GM21515 (cell line): ENCODE data around the gene TMEM79.

Experiments
- ATAC-seq: cut with Tn5 transposase; IDR thresholded peaks from one replicate; pipeline ENCODE4 v1.9.1; 2021; ENCODE audit not compliant: unreplicated experiment

TMEM79 gene

DNA sequence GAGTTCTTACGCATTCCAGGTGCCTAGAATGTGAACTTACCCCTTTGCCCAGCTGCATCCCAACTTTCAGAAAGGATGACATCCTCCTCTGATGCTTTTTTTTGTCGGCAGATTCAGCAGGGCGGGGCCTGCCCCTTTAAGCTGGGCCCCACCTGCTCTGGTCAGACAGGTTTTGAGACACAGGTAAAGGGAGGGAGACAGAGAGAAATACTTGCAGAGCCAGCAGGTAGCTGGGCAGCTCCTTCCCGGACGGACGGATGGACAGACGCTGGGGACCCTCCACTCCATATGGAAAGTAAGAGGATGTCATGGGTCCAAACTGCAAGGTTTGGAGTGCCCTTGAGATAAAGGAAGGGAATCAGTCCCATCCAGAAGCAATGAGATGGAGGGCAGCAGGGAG, at the start of gene TMEM79:
Gene TMEM79, plus strand, starts transcription at position 214 of the 400 bp plus-strand sequence. CDS start 902 bp downstream, outside the sequence.
- ATAC-seq, result no peak

DNA sequence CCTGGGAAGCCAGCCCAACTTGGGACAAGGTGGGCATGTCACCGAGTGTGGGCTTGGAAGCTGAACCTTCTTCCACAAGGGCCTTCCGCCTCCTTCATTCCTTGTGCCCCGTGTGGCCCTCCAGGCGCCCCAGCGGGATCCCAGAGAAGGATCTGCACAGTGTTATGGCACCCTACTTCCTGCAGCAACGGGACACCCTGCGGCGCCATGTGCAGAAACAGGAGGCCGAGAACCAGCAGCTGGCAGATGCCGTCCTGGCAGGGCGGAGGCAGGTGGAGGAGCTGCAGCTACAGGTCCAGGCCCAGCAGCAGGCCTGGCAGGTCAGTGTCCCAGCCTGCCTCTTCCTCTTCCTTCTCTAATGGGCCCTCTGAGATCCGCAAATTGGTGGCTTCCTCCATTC, 48.0 kb upstream of the TMEM79 start:
- ATAC-seq, result no peak

DNA sequence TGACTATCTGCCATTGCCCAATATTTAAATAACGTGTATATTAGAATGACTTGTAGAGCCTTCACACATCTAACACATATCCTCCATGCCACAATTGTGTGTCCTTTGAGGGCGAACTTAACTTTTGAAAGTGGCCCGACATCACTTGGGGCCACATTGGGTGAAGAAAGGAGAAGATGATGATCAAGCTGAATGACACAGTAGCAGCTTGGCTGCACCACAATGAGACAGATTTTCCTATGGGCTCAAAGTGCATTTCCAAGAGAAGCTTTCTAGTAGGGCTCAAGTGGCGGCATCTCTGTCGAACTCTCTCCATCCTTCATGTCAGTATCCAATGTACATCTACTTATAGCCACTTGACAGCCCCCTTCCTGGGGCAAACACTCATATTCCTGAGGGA, 45.9 kb upstream of the TMEM79 start:
- ATAC-seq, result no peak

- ATAC-seq, result no peak
Observed at GRCh38 chr1:156241311-156241811, 42.8 kb upstream of the TMEM79 start.

- ATAC-seq, result no peak
Observed at GRCh38 chr1:156241926-156242325, 42.2 kb upstream of the TMEM79 start, which contains the start of gene BGLAP. Gene BGLAP (plus strand): TSS chr1:156242184. CDS start chr1:156242232, 48 bp downstream.

DNA sequence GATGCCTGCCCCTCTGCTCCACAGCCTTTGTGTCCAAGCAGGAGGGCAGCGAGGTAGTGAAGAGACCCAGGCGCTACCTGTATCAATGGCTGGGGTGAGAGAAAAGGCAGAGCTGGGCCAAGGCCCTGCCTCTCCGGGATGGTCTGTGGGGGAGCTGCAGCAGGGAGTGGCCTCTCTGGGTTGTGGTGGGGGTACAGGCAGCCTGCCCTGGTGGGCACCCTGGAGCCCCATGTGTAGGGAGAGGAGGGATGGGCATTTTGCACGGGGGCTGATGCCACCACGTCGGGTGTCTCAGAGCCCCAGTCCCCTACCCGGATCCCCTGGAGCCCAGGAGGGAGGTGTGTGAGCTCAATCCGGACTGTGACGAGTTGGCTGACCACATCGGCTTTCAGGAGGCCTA, 41.4 kb upstream of the TMEM79 start:
- ATAC-seq, result no peak

DNA sequence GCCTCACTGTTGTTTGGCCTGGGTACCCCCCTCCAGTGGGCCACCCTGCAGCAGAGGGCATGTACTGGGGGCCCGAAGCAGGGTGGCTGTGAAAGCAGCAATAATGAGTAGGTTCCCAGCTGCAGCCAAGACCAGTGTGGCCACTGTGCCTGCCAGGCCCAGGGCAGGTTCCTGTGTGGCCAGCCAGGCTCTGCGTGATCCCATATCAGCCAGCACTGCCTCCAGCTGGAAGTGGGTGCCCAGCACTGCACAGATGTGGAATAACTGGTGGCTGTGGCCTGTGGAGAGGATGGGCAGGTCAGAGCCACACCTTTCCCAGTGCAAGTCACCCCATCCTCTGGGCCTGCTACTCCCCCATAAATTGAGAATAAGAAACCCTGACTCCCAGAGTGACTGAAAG, 40.0 kb upstream of the TMEM79 start:
- no peak for ATAC-seq

DNA sequence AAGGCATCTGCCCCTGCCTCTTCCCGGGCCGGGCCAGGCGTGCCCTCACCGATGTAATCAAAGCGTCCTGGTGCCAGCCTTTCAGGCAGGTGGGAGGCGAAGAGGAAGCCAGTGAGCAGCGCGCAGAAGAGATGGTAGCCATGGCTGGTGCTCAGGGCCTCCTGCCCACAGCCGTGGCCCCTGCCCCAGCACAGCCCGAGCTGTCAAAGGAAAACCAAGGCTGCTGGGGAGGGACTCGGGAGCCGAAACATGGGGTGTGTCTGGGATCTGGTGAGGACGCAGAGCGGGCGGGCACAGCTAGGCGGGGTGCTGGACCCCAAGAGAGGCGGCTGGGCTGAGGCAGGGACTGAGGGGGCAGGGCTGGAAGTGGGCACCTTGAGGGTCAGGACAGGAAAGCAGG, 39.4 kb upstream of the TMEM79 start:
- no peak for ATAC-seq

GRCh38 chr1:156245451-156246232, 38.5 kb upstream of the TMEM79 start:
- no peak for ATAC-seq

DNA sequence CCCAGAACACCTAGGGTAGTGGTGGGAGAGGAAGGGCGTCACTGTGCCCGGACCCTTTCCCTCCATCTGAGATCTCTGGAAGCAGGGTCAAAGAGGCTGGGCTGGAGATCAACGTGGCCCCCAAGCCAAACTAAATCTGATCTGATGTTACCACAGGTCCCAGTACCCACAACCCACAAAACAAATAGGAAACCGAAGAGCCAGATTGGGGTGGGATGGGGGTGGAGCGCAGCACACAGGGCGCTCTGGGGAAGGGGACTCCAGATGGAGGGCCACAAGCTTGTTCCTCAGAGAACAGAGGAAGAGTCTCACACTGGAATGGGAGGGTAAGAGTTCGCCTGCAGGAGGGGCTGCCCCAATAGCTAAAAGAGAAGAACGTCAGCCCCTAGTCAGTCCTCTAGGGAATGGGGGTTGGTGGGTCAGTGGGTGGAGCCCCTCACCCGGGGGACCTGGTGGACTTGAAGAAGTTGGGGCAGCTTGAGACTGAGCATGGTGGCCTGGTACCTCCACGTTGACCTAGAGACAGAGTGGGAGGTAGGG, 37.8 kb upstream of the TMEM79 start:
- ATAC-seq, result no peak

- no peak for ATAC-seq
Observed at GRCh38 chr1:156246781-156247459, 37.2 kb upstream of the TMEM79 start.

DNA sequence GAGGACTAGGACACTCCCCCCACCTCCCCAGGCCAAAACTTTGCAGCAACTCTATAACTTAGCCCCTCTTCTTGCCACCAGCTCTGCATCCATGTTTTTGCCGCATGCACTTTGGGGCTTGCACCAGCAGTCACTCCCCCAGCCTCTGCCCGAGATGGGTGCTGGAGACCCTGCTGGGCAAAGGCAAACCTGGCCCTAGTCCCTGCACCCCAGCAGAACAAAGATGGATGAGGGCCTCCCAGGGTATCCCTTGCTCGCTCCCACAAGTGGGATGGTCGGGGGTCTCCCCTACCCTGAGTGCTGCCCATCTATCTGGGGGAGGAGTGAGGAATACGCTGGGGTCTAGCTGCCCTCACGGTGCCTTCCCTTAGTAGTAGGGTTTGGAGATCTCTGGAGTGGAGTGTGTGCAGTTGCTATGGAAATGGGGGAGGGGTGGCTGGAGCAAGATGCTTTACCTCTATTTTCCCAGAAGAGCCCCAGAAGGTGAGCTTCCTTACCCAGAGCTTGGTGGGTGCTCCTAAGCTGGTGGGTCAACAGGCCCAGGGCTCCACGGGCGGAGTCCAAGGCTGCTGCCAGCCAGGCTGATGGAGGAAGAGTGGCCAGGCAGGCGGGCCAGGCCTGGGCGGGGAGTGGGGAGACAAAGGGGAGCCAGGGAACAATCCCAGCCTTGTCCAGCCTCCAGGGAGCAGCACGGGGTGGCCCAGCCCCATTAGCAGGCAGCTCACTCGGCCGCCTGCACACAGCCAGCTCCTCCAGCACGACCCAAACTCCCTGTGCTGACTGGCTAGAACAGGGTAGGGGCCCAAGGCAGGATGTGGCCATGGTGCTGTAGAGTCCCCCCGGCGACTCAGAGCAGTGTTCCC, 36.4 kb upstream of the TMEM79 start, which contains the start of gene PAQR6:
Gene PAQR6, minus strand, starts transcription at position 597 of the 863 bp plus-strand sequence. CDS start 1,325 bp downstream, outside the sequence.
- no peak for ATAC-seq

DNA sequence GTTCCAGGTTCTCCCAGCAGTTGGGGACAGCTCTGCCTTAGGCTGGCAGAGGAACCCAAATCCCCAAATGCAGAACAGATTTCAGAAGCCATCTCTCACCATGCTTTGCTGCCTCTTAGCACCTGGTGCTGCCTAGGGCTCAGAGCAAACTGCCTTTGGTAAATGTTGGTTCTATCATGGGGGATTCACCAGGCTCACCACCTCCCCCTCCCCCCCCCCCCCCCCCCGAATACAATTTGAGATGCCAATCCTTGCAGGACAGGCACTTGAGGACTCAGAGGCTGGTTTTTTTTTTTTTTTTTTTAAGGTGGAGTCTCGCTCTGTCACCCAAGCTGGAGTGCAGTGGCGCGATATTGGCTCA, 35.8 kb upstream of the TMEM79 start:
- no peak for ATAC-seq

- ATAC-seq, result no peak
Observed at GRCh38 chr1:156249593-156249992, 34.5 kb upstream of the TMEM79 start.

GRCh38 chr1:156251527-156251926, 32.6 kb upstream of the TMEM79 start:
- ATAC-seq, result no peak

- no peak for ATAC-seq
Observed at GRCh38 chr1:156253634-156254033, 30.5 kb upstream of the TMEM79 start.

DNA sequence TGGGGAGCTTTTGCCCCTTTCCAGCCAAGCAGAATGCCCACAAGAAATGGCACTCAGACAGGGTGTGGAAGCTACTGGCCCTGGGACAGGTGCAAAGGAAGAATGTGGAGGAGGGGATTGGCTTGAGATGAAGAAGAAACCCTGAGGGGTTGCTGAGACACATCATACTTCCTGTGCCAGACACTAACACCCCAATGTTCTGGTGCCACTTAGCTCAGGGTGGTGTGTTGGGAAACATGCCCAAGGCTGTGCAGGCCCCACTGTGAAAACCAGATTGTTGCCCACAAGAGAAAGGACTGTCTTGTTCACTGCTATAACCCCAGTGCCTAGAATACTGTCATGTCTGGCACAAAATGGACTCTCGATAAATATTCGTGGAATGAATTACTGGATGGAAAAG, 26.4 kb upstream of the TMEM79 start:
- no peak for ATAC-seq

DNA sequence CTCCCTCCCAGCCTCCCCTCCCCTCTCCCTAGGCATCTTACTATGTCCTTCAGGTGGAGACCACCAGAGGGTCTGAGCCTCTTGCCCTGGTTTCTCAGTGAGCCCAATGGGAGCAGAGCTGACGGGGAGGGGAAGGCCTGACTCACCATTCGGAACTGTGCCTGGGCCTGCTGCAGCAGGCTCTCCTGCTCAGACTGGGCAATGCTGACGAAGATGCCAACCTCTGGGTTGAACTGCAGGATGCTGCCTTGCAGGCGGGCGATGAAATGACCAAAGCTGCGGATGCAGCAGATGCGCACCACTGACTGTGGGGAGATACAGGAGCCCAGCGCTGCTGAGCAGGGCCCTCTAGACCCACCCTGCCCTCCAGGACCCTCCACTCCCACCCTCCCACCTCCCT, 25.3 kb upstream of the TMEM79 start:
- no peak for ATAC-seq

DNA sequence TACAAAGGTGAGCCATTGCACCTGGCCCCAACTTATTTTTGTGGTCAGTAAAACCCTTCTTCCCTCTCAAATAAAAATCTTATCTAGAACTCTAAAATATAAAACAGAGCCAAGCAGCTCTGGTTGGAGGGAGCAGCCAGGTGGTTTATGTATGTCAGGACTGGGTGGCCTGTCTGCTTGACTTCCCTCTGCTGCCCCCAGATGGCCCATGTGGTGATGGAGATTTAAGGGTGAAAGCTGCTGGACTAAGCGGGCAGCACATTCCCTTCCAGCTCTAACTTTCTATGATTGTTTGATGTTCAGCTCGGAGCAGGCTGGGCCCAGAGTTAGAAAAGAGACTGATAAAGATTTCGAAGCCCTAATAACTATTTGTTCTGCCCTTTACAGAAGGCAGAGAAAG, 24.3 kb upstream of the TMEM79 start:
- ATAC-seq, result no peak

GRCh38 chr1:156260896-156261295, 23.2 kb upstream of the TMEM79 start:
- ATAC-seq, result no peak
